NT2/D1 (cell line): ENCODE measurements around the gene ADNP.

Source experiments
- YY1 ChIP-seq: IDR thresholded peaks from 2 replicates; pipeline ENCODE4 v1.6.1; 2011; ENCODE audit not compliant: insufficient read length, insufficient read depth
- ZNF274 ChIP-seq: IDR thresholded peaks from 2 replicates; pipeline ENCODE4 v1.6.1; 2011; ENCODE audit warnings: mild to moderate bottlenecking, low read depth, low read length

GRCh38 chr20:50856475-50857041 lies 74.7 kb downstream of the ADNP start:
- no peak for TF ChIP-seq YY1
- TF ChIP-seq ZNF274, result no peak
